A549 (cell line): ENCODE results near the gene RGL1.

Experiments
- BHLHE40 ChIP-seq: IDR thresholded peaks from 2 replicates; pipeline ENCODE4 v1.6.1; 2012; ENCODE audit warnings: low read depth, low read length, inconsistent platforms
- HDAC2 ChIP-seq: fragments of 200-600 bp; sonication (generic); IDR thresholded peaks from 2 replicates; pipeline ENCODE4 v1.6.1; 2016
- RCOR1 ChIP-seq: fragments of 150-350 bp; IDR thresholded peaks from 2 replicates; pipeline ENCODE4 v1.6.1; 2014; ENCODE audit warnings: antibody characterized with exemption, low read length, low read depth
- RFX5 ChIP-seq: fragments of 450-650 bp; IDR thresholded peaks from 2 replicates; pipeline ENCODE4 v1.7.1; 2014; ENCODE audit warnings: antibody characterized with exemption, mild to moderate bottlenecking, moderate library complexity
- TF ChIP-seq, protein P1 (sequence below): fragments of >200 bp; sonication (Bioruptor Twin); formaldehyde crosslinking; IDR thresholded peaks from 3 replicates; pipeline ENCODE4 v1.5.1; 2016

GRCh38 chr1:183933528-183934179 lies 128.7 kb downstream of the RGL1 start:
- TF ChIP-seq, protein P1, sequence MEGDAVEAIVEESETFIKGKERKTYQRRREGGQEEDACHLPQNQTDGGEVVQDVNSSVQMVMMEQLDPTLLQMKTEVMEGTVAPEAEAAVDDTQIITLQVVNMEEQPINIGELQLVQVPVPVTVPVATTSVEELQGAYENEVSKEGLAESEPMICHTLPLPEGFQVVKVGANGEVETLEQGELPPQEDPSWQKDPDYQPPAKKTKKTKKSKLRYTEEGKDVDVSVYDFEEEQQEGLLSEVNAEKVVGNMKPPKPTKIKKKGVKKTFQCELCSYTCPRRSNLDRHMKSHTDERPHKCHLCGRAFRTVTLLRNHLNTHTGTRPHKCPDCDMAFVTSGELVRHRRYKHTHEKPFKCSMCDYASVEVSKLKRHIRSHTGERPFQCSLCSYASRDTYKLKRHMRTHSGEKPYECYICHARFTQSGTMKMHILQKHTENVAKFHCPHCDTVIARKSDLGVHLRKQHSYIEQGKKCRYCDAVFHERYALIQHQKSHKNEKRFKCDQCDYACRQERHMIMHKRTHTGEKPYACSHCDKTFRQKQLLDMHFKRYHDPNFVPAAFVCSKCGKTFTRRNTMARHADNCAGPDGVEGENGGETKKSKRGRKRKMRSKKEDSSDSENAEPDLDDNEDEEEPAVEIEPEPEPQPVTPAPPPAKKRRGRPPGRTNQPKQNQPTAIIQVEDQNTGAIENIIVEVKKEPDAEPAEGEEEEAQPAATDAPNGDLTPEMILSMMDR = no peak
- no peak for TF ChIP-seq RFX5
- TF ChIP-seq HDAC2 = no peak
- TF ChIP-seq RCOR1 = no peak
- TF ChIP-seq BHLHE40 = no peak
